IMR-90 (cell line): ENCODE results near the gene MBTPS1. TPM values are rescaled to one million over a fixed set of nuclear protein-coding genes. Genes with fewer than 3 reads are reported as not detected.

Source experiments
- ATAC-seq: fragments of 200-7000 bp; cut with Tn5 transposase; 2 replicates; pipeline ENCODE4 v1.9.1; 2020; ENCODE audit warnings: low read depth, mild to moderate bottlenecking, moderate library complexity
- BruUV-seq: library from RNA; stranded (reverse); fragments of 400-500 nt; replicated peaks from 2 replicates; lab custom pipeline; 2021; lab: Mats Ljungman, UMichigan
- CTCF ChIA-PET: fragments of 300-600 bp; formaldehyde crosslinking; extraction: SDS; loops from one replicate; lab custom pipeline; 2021; ENCODE audit warnings: antibody characterized with exemption; lab: Yijun Ruan, JAX
- POLR2A ChIA-PET: fragments of 300-600 bp; sonication (Branson Sonifier 250); formaldehyde crosslinking; loops from one replicate; lab custom pipeline; 2022; ENCODE audit warnings: antibody characterized with exemption; ENCODE audit not compliant: unreplicated experiment; lab: Charles Lee
- DNase-seq: peaks from one replicate; pipeline ENCODE4 v3.0.0; 2013
- H2AFZ ChIP-seq: replicated peaks from 2 replicates; pipeline ENCODE3; 2013; ENCODE audit warnings: low read length, mild to moderate bottlenecking; ENCODE audit not compliant: poor library complexity
- H2AK5ac ChIP-seq: 2 replicates; pipeline ENCODE4 v1.6.1; 2013; ENCODE audit warnings: low read depth, low read length, inconsistent platforms
- H2AK9ac ChIP-seq: replicated peaks from 2 replicates; pipeline ENCODE3; 2013; ENCODE audit warnings: mild to moderate bottlenecking, low read depth, low read length, moderate library complexity; ENCODE audit not compliant: poor library complexity
- H2BK120ac ChIP-seq: 2 replicates; pipeline ENCODE4 v1.6.1; 2013; ENCODE audit warnings: low read depth, low read length, inconsistent platforms
- H2BK15ac ChIP-seq: 3 replicates; pipeline ENCODE4 v1.6.1; 2013; ENCODE audit warnings: low read depth, low read length, inconsistent platforms
- H2BK20ac ChIP-seq: 2 replicates; pipeline ENCODE4 v1.6.1; 2013; ENCODE audit warnings: low read depth, mild to moderate bottlenecking, inconsistent platforms, low read length, moderate library complexity
- H2BK5ac ChIP-seq: 2 replicates; pipeline ENCODE4 v1.6.1; 2013; ENCODE audit warnings: mild to moderate bottlenecking, low read depth, low read length, inconsistent platforms; ENCODE audit not compliant: poor library complexity, severe bottlenecking
- H3K14ac ChIP-seq: replicated peaks from 2 replicates; pipeline ENCODE4 v1.6.1; 2013; ENCODE audit warnings: low read depth, low read length, inconsistent platforms
- H3K18ac ChIP-seq: 2 replicates; pipeline ENCODE4 v1.6.1; 2013; ENCODE audit warnings: low read depth, low read length, control low read depth
- H3K23ac ChIP-seq: 2 replicates; pipeline ENCODE4 v1.6.1; 2013; ENCODE audit warnings: low read depth, low read length, inconsistent platforms
- H3K27ac ChIP-seq: 2 replicates; pipeline ENCODE4 v1.5.1; 2013; ENCODE audit warnings: mild to moderate bottlenecking, control low read depth, low read length; ENCODE audit not compliant: insufficient read depth
- H3K27me3 ChIP-seq: 2 replicates; pipeline ENCODE4 v1.6.1; 2013; ENCODE audit warnings: low read length; ENCODE audit not compliant: control insufficient read depth, insufficient read depth
- H3K36me3 ChIP-seq: 2 replicates; pipeline ENCODE4 v1.6.1; 2013; ENCODE audit warnings: low read length, mixed read lengths; ENCODE audit not compliant: control insufficient read depth, insufficient read depth
- H3K4ac ChIP-seq: 2 replicates; pipeline ENCODE4 v1.6.1; 2013; ENCODE audit warnings: low read depth, low read length, inconsistent platforms
- H3K4me1 ChIP-seq: 2 replicates; pipeline ENCODE4 v1.6.1; 2013; ENCODE audit warnings: low read length, mixed read lengths; ENCODE audit not compliant: control insufficient read depth, insufficient read depth
- H3K4me2 ChIP-seq: 2 replicates; pipeline ENCODE4 v1.6.1; 2013; ENCODE audit warnings: low read depth, mild to moderate bottlenecking, control low read depth, low read length, moderate library complexity
- H3K4me3 ChIP-seq: 2 replicates; pipeline ENCODE4 v1.5.1; 2013; ENCODE audit warnings: low read depth, mild to moderate bottlenecking, control low read depth, low read length, moderate library complexity; ENCODE audit not compliant: insufficient read depth
- H3K56ac ChIP-seq: 2 replicates; pipeline ENCODE4 v1.6.1; 2013; ENCODE audit warnings: low read length, inconsistent platforms; ENCODE audit not compliant: insufficient read depth; ENCODE audit errors: extremely low read depth
- H3K79me1 ChIP-seq, 2 experiments: 2 replicates each; pipeline ENCODE4 v1.6.1; 2013; ENCODE audit warnings: low read length in 2 of 2, inconsistent platforms in 1 of 2, low read depth in 1 of 2
- H3K9ac ChIP-seq: 2 replicates; pipeline ENCODE4 v1.6.1; 2013; ENCODE audit warnings: low read depth, low read length, control low read depth
- H3K9me1 ChIP-seq: 2 replicates; pipeline ENCODE4 v1.6.1; 2013; ENCODE audit warnings: low read length, inconsistent platforms; ENCODE audit not compliant: insufficient read depth
- H3K9me3 ChIP-seq: 2 replicates; pipeline ENCODE4 v1.6.1; 2013; ENCODE audit warnings: low read length; ENCODE audit not compliant: control insufficient read depth, insufficient read depth
- H4K20me1 ChIP-seq: 2 replicates; pipeline ENCODE4 v1.6.1; 2013; ENCODE audit warnings: low read length, inconsistent platforms; ENCODE audit not compliant: insufficient read depth
- H4K5ac ChIP-seq: 2 replicates; pipeline ENCODE4 v1.6.1; 2013; ENCODE audit warnings: mild to moderate bottlenecking, low read depth, low read length, control low read depth
- H4K8ac ChIP-seq, 2 experiments: 2 replicates each; pipeline ENCODE4 v1.6.1; 2013; ENCODE audit warnings: low read depth in 2 of 2, low read length in 2 of 2, control low read depth in 1 of 2, inconsistent platforms in 1 of 2
- H4K91ac ChIP-seq: 2 replicates; pipeline ENCODE4 v1.6.1; 2013; ENCODE audit warnings: low read depth, low read length, inconsistent platforms; ENCODE audit not compliant: insufficient read depth
- CHD1 ChIP-seq: IDR thresholded peaks from 2 replicates; pipeline ENCODE4 v1.6.1; 2012; ENCODE audit warnings: low read depth, low read length, improper control_type of control experiment
- MAFK ChIP-seq: IDR thresholded peaks from 2 replicates; pipeline ENCODE4 v1.6.1; 2012; ENCODE audit warnings: low read depth, low read length, improper control_type of control experiment
- WGBS, 2 experiments: methylation state at CpG; one replicate each; pipeline versions ENCODE4 v1.1.5 to v1.1.7; 2013; ENCODE audit warnings: missing lambda C conversion rate in 2 of 2; ENCODE audit not compliant: insufficient read length in 1 of 2; ENCODE audit errors: extremely low coverage in 2 of 2; 5-methylcytosine and 5-hydroxymethylcytosine counted together
- dilution Hi-C: fragments of 300-500 bp; cut with HindIII; formaldehyde crosslinking; loops from one replicate; pipeline ENCODE4 v1.14.3; 2018; ENCODE audit warnings: low sequenced_read_pairs; ENCODE audit not compliant: unreplicated experiment
- in situ Hi-C: fragments of 300-500 bp; cut with MboI; formaldehyde crosslinking; loops from 3 replicates; pipeline ENCODE4 v1.14.3; 2019; ENCODE audit warnings: low sequenced_read_pairs, inconsistent platforms, mixed read lengths
- intact Hi-C: fragments of 100-400 bp; cut with micrococcal nuclease; formaldehyde crosslinking; loops from 2 replicates; pipeline ENCODE4 v1.10.0; 2022
- polyA plus RNA-seq, 3 experiments: library from polyadenylated mRNA; depleted of rRNA; stranded (reverse); fragments of >200 nt; gene quantifications; 2 replicates each; pipeline ENCODE4 v1.2.3, GENCODE V29; 2012; ENCODE audit warnings: low replicate concordance in 1 of 3
- total RNA-seq: library from RNA; depleted of rRNA; stranded (reverse); fragments of >200 nt; gene quantifications from 2 replicates; pipeline ENCODE4 v1.2.3, GENCODE V29; 2012

MBTPS1 gene
- total and polyA plus RNA-seq, 2 of the 4 experiments (the other 2 are of a cell fraction): 59.0 to 70.4 TPM

DNA sequence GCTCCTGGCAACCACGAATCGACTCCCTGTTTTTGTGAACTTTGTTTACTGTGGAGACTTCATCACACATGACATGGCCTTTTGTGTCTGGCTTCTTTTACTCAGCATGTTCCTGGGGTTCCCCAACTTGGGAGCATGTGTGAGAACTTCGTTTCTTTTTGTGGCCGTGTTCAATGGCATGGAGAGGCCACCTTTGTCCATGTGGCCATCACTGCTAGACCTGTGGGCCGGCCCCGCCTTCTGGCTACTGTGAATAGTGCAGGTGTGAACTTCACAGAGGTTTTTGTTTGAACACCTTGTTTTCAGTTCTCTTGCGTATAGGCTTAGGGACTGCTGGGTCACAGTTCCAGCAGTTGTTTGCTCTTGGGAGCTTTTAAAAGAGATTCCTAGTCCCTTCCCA, 68.5 kb downstream of the MBTPS1 start:
- Histone ChIP-seq H4K91ac (no peak overlapping the region), H3K23ac (no peak overlapping the region), H3K36me3 (peaks cover 17% of the 10 kb centered on the region), H3K4ac (no peak overlapping the region), H3K27me3 (peaks cover 7% of the 10 kb centered on the region), H2AFZ (no peak overlapping the region), H2AK5ac (no peak overlapping the region), H3K4me1 (no peaks in the 10 kb centered on the region), H3K27ac (no peak overlapping the region), H3K9me3 (no peaks in the 10 kb centered on the region), H3K9me1 (no peaks in the 10 kb centered on the region), H3K56ac (no peak overlapping the region), H3K4me2 (no peak overlapping the region), H3K14ac (no peak overlapping the region), H4K20me1 (0 out of 2 replicates have a peak, but pooled peaks cover 3% of the 10 kb centered on the region), H3K79me1 (no peaks in the 10 kb centered on the region; a peak in 1 of 4 replicates), H2BK120ac (no peak overlapping the region), H3K4me3 (no peak overlapping the region), H2BK20ac (no peak overlapping the region), H2BK15ac (no peak overlapping the region), H3K9ac (no peak overlapping the region), H4K5ac (no peak overlapping the region), H4K8ac (no peak overlapping the region), H3K18ac (no peak overlapping the region), H2BK5ac (no peak overlapping the region), H2AK9ac (no peak overlapping the region)
- CTCF ChIA-PET: no interaction called here
- no peak for DNase-seq
- dilution Hi-C loops (no loop called here), intact Hi-C loops (no loop called here), in situ Hi-C loops (no loop called here)
- no peak for TF ChIP-seq CHD1
- no peak for TF ChIP-seq MAFK
- no TSS peak for BruUV-seq
- no CpG with 5 or more reads among the region's 7 CpGs for WGBS, 2 experiments
- no peak for ATAC-seq
- POLR2A ChIA-PET: no interaction called here
